ENCODE results near the gene NOC2L. TPM values are rescaled to one million over a fixed set of nuclear protein-coding genes. Genes with fewer than 3 reads are reported as not detected.

Gene NOC2L
- total and polyA plus RNA-seq, 9 of the 15 experiments (the other 6 are each of a cell fraction or from before 2014, with no cell fraction given), result 4.0 to 410 (median 200) TPM

GRCh38 chr1:1000357-1001056 lies 41.5 kb upstream of the NOC2L start (continued):
- TF ChIP-seq ZBTB34 (CRISPR knock-in tag; IDR thresholded peaks at IDR 0.05), result no peak
- TF ChIP-seq ZBTB8A (IDR thresholded peaks at IDR 0.05; ENCODE audit: partially characterized antibody), result no peak
- TF ChIP-seq ATF7 (IDR thresholded peaks at IDR 0.05), result peak; percentile 100
- TF ChIP-seq SMAD4 (CRISPR knock-in tag; conservative IDR thresholded peaks at IDR 0.05), result peak; percentile 85
- TF ChIP-seq GTF2A2 (tag; IDR thresholded peaks at IDR 0.05), result no peak
- TF ChIP-seq CREB3 (tag; conservative IDR thresholded peaks at IDR 0.05; ENCODE audit: low read depth), result peak; percentile 95
- TF ChIP-seq LARP7 (IDR thresholded peaks at IDR 0.05), result no peak
- peak; percentile 91; the same call in 1 of the 2 replicates for TF ChIP-seq ZNF76 (CRISPR knock-in tag; IDR thresholded peaks at IDR 0.05; ENCODE audit: borderline replicate concordance)
- peak; percentile 82; the same call in 1 of the 2 replicates for TF ChIP-seq HOMEZ (CRISPR knock-in tag; IDR thresholded peaks at IDR 0.05)
- TF ChIP-seq HNRNPLL (IDR thresholded peaks at IDR 0.05; ENCODE audit: low read depth, low read length, poor library complexity, severe bottlenecking), result peak; percentile 60
- peak; percentile 87; the same call in 1 of the 2 replicates for TF ChIP-seq ZNF232 (CRISPR knock-in tag; IDR thresholded peaks at IDR 0.05)
- TF ChIP-seq BRD9 (IDR thresholded peaks at IDR 0.05; ENCODE audit: low read depth, partially characterized antibody), result no peak
- TF ChIP-seq MXI1 (IDR thresholded peaks at IDR 0.05; ENCODE audit: low read depth, low read length), result no peak
- no peak for TF ChIP-seq SNAPC5 (CRISPR knock-in tag; IDR thresholded peaks at IDR 0.05)
- TF ChIP-seq PTTG1 (tag; IDR thresholded peaks at IDR 0.05; ENCODE audit: low read depth), result no peak
- peak; percentile 67; the same call in 1 of the 2 replicates for TF ChIP-seq E2F1 (CRISPR knock-in tag; IDR thresholded peaks at IDR 0.05)
- no peak for TF ChIP-seq HDAC6 (IDR thresholded peaks at IDR 0.05; ENCODE audit: low read depth, low read length)
- no peak; the same call in 1 of the 2 replicates for TF ChIP-seq NFRKB (IDR thresholded peaks at IDR 0.05; ENCODE audit: low read depth)
- TF ChIP-seq RAD51 (IDR thresholded peaks at IDR 0.05; ENCODE audit: borderline replicate concordance, low read depth), result peak; percentile 80
- TF ChIP-seq HIVEP1 (CRISPR knock-in tag; IDR thresholded peaks at IDR 0.05), result no peak
- peak; percentile 93 for TF ChIP-seq GATAD2A (IDR thresholded peaks at IDR 0.05)
- TF ChIP-seq FOXP1 (CRISPR knock-in tag; IDR thresholded peaks at IDR 0.05), result peak; percentile 99
- 0 out of 2 replicates have a peak, but pooled peaks have one; percentile 12 for TF ChIP-seq NFIX (CRISPR knock-in tag; IDR thresholded peaks at IDR 0.05; ENCODE audit: low read depth)
- TF ChIP-seq L3MBTL2 (IDR thresholded peaks at IDR 0.05), result peak; percentile 99
- TF ChIP-seq ZEB2 (IDR thresholded peaks at IDR 0.05), result peak; percentile 81
